Gastroesophageal sphincter (tissue), 4 donors: ENCODE measurements around the gene COG5. TPM values are rescaled to one million over a fixed set of nuclear protein-coding genes. Genes with fewer than 3 reads are reported as not detected.

Experiments used
- ATAC-seq: fragments of 150-250 bp; one replicate; pipeline ENCODE4 v1.9.1; 2016; ENCODE audit warnings: mild to moderate bottlenecking, moderate library complexity
- H3K27ac ChIP-seq, 4 donors: fragments of 200-600 bp; sonication (generic) in 3 of 4; 1 replicate in 3 of 4; 2 replicates in 1 of 4; pipeline ENCODE4 v1.5.1; 2016 to 2019
- H3K27me3 ChIP-seq: fragments of 200-600 bp; sonication (generic); one replicate; pipeline ENCODE4 v1.5.1; 2019
- H3K36me3 ChIP-seq, 2 donors: fragments of 200-600 bp; sonication (generic); one replicate each; pipeline ENCODE4 v1.5.1; 2019; ENCODE audit warnings: control low read depth in 1 of 2
- H3K4me1 ChIP-seq, 3 donors: fragments of 200-600 bp; sonication (generic); 1 replicate in 2 of 3; 2 replicates in 1 of 3; pipeline ENCODE4 v1.5.1; 2016 to 2019; ENCODE audit warnings: control low read depth in 2 of 3
- H3K4me3 ChIP-seq, 2 donors: fragments of 200-600 bp; sonication (generic); one replicate each; pipeline ENCODE4 v1.5.1; 2019; ENCODE audit warnings: mild to moderate bottlenecking in 1 of 2, moderate library complexity in 1 of 2
- H3K9me3 ChIP-seq, 3 donors: fragments of 200-600 bp; sonication (generic); one replicate each; pipeline ENCODE4 v1.5.1; 2017 to 2019; ENCODE audit warnings: control low read depth in 2 of 3
- EP300 ChIP-seq: sonication (generic); formaldehyde crosslinking; IDR thresholded peaks from one replicate; pipeline ENCODE4 v1.6.1; 2017; ENCODE audit warnings: antibody characterized with exemption, mild to moderate bottlenecking
- POLR2A ChIP-seq, 2 donors: fragments of 450-650 bp; IDR thresholded peaks; one replicate each; pipeline ENCODE4 v1.6.1; 2017; ENCODE audit warnings: antibody characterized with exemption in 2 of 2, mild to moderate bottlenecking in 2 of 2, moderate library complexity in 1 of 2
- POLR2AphosphoS5 ChIP-seq: sonication (generic); formaldehyde crosslinking; IDR thresholded peaks from one replicate; pipeline ENCODE4 v1.6.1; 2017; ENCODE audit warnings: antibody characterized with exemption
- WGBS, 2 donors: methylation state at CpG; one replicate each; pipeline ENCODE4 v1.1.5; 2018; ENCODE audit warnings: low coverage in 1 of 2; 5-methylcytosine and 5-hydroxymethylcytosine counted together
- total RNA-seq, 4 donors: library from RNA; depleted of rRNA; stranded (reverse); fragments of >200 nt; gene quantifications; one replicate each; pipeline ENCODE4 v1.1.0, GENCODE V29; 2016
- TF ChIP-seq, protein P1 (sequence below), 4 experiments: fragments of 200-600 bp in 2 of 4; fragments of 450-650 bp in 2 of 4; sonication (generic) in 1 of 4; IDR thresholded peaks; one replicate each; pipeline ENCODE4 v1.5.1; 2017 to 2019; ENCODE audit warnings: antibody characterized with exemption in 4 of 4, mild to moderate bottlenecking in 2 of 4, moderate library complexity in 2 of 4

COG5 gene
- total RNA-seq, 4 donors from 2014 or later = 31.6 to 50.4 (median 41.1) TPM

DNA sequence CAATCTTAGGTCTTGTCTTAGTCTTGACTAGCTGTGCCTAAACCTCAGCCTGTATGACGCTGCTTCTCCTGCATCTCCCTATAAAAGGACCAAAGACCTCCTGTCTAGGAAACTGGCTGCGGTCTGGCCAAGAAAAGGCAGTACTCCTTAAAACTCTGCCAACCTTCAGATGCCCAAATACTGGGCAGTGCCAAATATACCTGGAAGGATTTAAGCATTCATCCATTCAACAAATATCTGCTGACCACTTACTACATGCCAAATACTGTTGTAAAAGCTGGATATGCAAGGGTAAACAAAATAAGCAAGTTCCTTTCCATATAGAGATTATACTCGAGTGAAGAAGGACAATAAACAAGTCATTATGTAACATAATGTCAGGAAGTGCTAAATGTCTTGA lies 259.1 kb downstream of the COG5 start:
- 44 to 68% methylated on average over 1 to 2 of the region's 3 CpGs for WGBS, 2 donors
- Histone ChIP-seq H3K4me3 (no peak overlapping the region), H3K4me1 (no peaks in the 10 kb centered on the region), H3K36me3 (peaks cover 0 to 4% of the 10 kb centered on the region in 2 donors), H3K27me3 (no peaks in the 10 kb centered on the region), H3K9me3 (no peaks in the 10 kb centered on the region), H3K27ac (no peak overlapping the region)
- TF ChIP-seq, protein P1, sequence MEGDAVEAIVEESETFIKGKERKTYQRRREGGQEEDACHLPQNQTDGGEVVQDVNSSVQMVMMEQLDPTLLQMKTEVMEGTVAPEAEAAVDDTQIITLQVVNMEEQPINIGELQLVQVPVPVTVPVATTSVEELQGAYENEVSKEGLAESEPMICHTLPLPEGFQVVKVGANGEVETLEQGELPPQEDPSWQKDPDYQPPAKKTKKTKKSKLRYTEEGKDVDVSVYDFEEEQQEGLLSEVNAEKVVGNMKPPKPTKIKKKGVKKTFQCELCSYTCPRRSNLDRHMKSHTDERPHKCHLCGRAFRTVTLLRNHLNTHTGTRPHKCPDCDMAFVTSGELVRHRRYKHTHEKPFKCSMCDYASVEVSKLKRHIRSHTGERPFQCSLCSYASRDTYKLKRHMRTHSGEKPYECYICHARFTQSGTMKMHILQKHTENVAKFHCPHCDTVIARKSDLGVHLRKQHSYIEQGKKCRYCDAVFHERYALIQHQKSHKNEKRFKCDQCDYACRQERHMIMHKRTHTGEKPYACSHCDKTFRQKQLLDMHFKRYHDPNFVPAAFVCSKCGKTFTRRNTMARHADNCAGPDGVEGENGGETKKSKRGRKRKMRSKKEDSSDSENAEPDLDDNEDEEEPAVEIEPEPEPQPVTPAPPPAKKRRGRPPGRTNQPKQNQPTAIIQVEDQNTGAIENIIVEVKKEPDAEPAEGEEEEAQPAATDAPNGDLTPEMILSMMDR (IDR thresholded peaks at IDR 0.05) = no peak
- TF ChIP-seq POLR2A (IDR thresholded peaks at IDR 0.05) (no peak), POLR2AphosphoS5 (no peak), EP300 (no peak)
- ATAC-seq = no peak

DNA sequence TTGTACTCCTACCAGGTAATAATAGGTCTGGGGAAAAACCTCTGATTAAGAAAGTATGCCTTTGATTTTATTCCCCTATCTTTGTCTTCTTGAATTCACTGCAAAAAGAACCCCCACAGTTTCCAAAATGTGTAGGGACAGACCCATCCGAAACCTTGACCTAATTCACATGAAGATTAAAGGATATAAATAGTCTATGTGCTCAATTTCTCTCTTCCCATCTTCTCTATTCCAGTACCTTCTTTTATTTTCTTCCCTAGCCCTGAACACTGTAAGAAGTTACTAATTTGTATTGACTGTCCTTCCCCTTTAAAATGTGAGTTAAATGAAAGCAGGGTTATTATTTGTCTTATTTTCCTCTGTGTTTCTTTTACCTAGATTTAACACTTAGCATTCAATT lies 259.7 kb downstream of the COG5 start:
- Histone ChIP-seq H3K27ac (no peak overlapping the region), H3K4me3 (no peak overlapping the region), H3K9me3 (no peaks in the 10 kb centered on the region), H3K36me3 (peaks cover 0 to 4% of the 10 kb centered on the region in 2 donors), H3K4me1 (no peaks in the 10 kb centered on the region), H3K27me3 (no peaks in the 10 kb centered on the region)
- ATAC-seq = no peak
- 81 to 86% methylated on average over 1 of the region's 1 CpG for WGBS, 2 donors
- TF ChIP-seq EP300 (no peak), POLR2A (IDR thresholded peaks at IDR 0.05) (no peak), POLR2AphosphoS5 (no peak)
- TF ChIP-seq, protein P1 (IDR thresholded peaks at IDR 0.05) = no peak

DNA sequence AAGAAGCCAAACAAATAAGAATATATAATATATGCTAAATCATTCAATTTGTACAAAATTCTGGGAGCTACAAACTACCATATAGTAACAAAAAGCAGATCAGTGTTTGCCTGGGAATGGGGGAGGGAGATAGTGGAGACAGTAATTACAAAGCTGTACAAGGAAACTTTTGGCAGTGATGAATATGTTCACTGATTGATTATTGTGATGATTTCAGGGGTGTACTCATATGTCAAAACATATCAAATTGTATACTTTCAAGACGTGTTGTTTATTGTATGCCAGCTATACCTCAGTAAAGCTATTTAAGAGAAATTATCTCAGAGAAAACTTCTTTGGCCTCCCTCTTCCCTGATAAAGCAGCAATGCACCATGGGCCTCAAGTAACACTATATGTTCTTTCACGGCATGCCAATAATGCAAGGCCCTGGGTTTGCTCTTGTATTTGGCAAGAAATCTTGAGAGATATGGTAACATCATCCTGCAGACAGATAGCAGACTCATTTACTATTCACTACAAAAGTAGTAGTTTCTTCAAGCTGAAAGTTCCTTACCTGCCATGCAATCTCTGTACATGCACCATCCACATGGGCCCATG lies 261.4 kb downstream of the COG5 start:
- Histone ChIP-seq H3K9me3 (no peaks in the 10 kb centered on the region), H3K27ac (no peak overlapping the region), H3K4me1 (no peaks in the 10 kb centered on the region), H3K27me3 (no peaks in the 10 kb centered on the region), H3K4me3 (no peak overlapping the region), H3K36me3 (peaks cover 0 to 4% of the 10 kb centered on the region in 2 donors)
- 87 to 89% methylated on average over 2 of the region's 2 CpGs for WGBS, 2 donors
- no peak for TF ChIP-seq POLR2A (IDR thresholded peaks at IDR 0.05)
- TF ChIP-seq, protein P1 (IDR thresholded peaks at IDR 0.05) = no peak
- TF ChIP-seq POLR2AphosphoS5 = no peak
- ATAC-seq = no peak

DNA sequence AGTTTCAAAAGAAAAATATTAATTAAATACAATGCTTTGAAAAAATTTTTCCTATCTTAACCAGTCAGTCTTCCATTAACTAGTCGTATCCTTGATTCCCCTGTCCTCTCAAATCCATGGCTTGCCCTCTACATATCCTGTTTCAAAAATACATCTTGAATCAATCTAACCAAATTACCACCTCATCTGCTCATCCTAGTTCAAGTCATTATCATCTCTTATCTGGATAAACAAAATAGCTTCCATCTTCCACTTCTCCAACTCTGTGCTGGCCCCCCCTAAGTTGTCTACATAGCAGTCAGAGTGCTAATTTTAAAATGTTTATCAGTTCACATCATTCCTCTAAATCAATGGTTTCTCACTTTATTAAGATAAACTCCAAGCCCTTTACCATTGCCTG lies 269.5 kb downstream of the COG5 start:
- no peak for TF ChIP-seq EP300
- TF ChIP-seq POLR2A (IDR thresholded peaks at IDR 0.05) = no peak
- no peak for TF ChIP-seq POLR2AphosphoS5
- TF ChIP-seq, protein P1 (IDR thresholded peaks at IDR 0.05) = no peak
- no peak for ATAC-seq
- peaks cover 0 to 30% of the 10 kb centered on the region in 2 donors for H3K36me3 ChIP-seq

DNA sequence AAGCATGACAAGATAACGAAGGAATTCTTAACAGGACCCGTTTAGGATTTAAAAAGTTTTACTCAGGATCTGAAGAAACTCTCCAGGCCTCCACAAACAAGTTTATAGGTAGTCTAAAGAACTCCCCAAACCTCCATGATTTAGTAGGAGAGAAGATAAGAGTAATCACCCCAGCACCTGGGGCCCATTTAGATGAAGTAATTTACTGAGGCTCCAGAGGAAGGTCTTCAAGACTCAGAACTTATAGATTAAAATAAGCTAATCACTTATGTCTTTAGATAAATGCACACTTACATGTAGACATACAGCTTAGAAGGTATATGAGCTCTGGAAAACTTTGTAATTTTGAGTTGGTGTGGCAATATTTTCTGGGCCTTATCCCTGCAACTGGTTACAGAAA lies 271.1 kb downstream of the COG5 start:
- no peak for TF ChIP-seq POLR2A (IDR thresholded peaks at IDR 0.05)
- no peak for TF ChIP-seq POLR2AphosphoS5
- TF ChIP-seq EP300 = no peak
- TF ChIP-seq, protein P1 (IDR thresholded peaks at IDR 0.05) = no peak
- peaks cover 0 to 30% of the 10 kb centered on the region in 2 donors for H3K36me3 ChIP-seq
- no peaks in the 10 kb centered on the region for H3K27me3 ChIP-seq
- no peaks in the 10 kb centered on the region for H3K4me1 ChIP-seq
- no peak overlapping the region for H3K27ac ChIP-seq
- no peaks in the 10 kb centered on the region for H3K9me3 ChIP-seq
- WGBS, 2 donors = 69 to 85% methylated on average over 2 of the region's 2 CpGs
- no peak overlapping the region for H3K4me3 ChIP-seq
- ATAC-seq = no peak

More for the DNA sequence above, 269.5 kb downstream of the COG5 start:
- H3K9me3 ChIP-seq = no peaks in the 10 kb centered on the region
- WGBS, 2 donors = 80 to 96% methylated on average over 1 of the region's 1 CpG
- no peak overlapping the region for H3K4me3 ChIP-seq
- no peak overlapping the region for H3K27ac ChIP-seq
- H3K27me3 ChIP-seq = no peaks in the 10 kb centered on the region
- no peaks in the 10 kb centered on the region for H3K4me1 ChIP-seq
